Epithelial cell of esophagus (primary cell): ENCODE data around the gene P2RX2.

Experiments
- DNase-seq: peaks from one replicate; pipeline ENCODE4 v3.0.0; 2010; ENCODE audit warnings: low read depth
- H3K4me3 ChIP-seq: 2 replicates; pipeline ENCODE4 v1.5.1; 2011; ENCODE audit warnings: mild to moderate bottlenecking, low read length, control low read depth
- TF ChIP-seq, protein P1 (sequence below): IDR thresholded peaks from 2 replicates; pipeline ENCODE4 v1.5.1; 2011; ENCODE audit warnings: low read depth, mild to moderate bottlenecking, low read length, control low read depth, inconsistent platforms; ENCODE audit not compliant: insufficient read depth; ENCODE audit errors: missing control alignments

Gene P2RX2

DNA sequence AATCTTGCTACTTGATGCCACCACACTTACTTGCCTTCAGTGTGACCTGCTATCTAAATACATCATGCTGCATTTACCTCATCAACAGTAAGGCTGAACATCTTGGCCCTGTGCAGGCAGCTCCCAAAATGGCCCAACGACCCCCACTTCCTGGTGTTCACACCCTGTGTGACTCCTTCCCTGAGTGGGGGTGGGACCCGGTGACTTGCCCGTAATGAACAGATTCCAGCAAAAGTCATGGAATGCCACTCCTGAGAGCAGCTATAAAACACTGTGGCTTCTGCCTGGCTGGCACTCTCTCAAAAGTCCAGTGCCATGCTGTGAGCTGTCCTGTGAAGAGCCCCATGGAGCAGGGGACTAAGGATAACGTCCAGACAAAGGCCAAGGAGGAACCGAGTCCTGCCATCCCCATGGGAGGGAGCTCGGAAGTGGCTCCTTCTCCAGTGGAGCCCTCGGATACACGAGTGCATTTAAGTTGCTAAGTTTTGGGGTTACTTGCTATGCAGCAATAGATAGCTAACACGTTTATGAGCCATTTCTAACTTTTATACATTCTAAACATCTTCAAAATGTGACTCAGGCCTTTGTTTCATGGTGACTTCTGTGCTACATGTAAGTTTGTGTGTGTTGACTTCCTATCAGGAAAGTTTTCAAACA lies 33.0 kb downstream of the P2RX2 start:
- no peak overlapping the region for H3K4me3 ChIP-seq
- TF ChIP-seq, protein P1, sequence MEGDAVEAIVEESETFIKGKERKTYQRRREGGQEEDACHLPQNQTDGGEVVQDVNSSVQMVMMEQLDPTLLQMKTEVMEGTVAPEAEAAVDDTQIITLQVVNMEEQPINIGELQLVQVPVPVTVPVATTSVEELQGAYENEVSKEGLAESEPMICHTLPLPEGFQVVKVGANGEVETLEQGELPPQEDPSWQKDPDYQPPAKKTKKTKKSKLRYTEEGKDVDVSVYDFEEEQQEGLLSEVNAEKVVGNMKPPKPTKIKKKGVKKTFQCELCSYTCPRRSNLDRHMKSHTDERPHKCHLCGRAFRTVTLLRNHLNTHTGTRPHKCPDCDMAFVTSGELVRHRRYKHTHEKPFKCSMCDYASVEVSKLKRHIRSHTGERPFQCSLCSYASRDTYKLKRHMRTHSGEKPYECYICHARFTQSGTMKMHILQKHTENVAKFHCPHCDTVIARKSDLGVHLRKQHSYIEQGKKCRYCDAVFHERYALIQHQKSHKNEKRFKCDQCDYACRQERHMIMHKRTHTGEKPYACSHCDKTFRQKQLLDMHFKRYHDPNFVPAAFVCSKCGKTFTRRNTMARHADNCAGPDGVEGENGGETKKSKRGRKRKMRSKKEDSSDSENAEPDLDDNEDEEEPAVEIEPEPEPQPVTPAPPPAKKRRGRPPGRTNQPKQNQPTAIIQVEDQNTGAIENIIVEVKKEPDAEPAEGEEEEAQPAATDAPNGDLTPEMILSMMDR, result no peak
- DNase-seq, result no peak

GRCh38 chr12:132653567-132654290 lies 35.2 kb downstream of the P2RX2 start:
- no peak for DNase-seq
- TF ChIP-seq, protein P1, result no peak
- H3K4me3 ChIP-seq, result no peak overlapping the region

DNA sequence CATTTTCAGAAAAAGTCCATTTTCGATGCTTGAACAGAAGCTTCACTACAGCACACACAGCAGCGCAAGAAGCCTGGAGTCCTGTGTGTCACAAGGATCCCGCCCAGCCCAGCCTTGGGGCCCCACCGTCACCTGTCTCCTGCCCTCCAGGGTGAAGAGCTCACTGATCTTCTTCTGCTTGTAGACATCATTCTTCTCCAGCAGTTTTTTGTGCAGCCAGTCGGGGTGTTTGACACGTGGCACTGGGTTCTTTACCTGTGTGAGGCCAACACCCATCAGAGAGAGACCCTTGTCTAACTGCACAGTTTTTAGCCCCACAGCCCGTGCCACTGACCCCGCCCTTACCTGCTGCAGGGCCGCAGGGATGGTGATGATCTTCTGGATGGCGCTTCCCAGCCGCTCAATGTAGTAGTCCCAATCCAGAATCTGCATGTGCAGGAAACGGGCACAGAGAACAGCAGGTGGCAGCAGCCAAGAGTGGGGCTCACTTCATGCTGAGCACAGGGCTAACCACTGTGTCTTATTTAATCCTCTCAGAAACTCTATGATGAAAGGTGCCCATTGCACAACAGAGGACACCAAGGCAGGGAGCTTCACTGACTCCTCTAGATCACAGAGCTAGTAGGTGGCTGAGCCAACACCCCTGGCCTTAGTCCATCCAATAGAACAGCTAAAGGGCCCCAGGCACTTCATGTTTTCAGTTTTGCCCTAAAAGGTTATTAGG lies 38.6 kb downstream of the P2RX2 start:
- H3K4me3 ChIP-seq, result no peak overlapping the region
- DNase-seq, result peak; percentile 9
- TF ChIP-seq, protein P1, result no peak

DNA sequence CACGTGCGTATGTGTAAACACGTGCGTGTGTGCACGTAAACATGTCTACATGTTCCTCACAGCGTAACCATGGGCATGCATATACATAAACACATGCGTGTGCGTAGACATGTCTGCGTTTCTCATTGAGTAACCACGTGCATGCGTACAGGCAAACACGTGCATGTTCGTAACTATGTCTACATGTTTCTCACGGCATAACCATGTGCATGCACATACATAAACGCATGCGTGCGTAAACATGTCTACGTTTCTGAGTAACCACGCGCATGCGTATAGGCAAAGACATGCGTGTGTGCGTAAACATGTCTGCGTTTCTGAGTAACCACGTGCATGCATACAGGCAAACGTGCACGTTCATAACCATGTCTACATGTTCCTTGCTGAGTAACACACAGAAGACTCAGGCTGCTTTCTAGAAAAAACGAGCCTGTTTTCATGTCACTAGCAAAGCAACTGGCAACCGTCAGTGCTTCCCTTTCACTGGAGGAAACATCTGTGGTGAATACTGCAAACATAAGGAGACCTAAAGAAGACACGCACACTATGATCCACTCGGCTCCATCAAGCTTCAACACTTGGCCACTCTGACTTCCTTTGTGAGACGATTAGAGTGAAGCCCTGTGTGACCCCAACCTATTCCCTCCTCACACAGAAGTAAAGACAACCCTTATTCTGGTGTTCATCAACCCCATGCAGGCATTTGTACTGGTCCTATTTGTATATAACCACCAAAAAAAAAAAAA lies 39.7 kb downstream of the P2RX2 start:
- no peak for DNase-seq
- H3K4me3 ChIP-seq, result no peak overlapping the region
- TF ChIP-seq, protein P1, result no peak

DNA sequence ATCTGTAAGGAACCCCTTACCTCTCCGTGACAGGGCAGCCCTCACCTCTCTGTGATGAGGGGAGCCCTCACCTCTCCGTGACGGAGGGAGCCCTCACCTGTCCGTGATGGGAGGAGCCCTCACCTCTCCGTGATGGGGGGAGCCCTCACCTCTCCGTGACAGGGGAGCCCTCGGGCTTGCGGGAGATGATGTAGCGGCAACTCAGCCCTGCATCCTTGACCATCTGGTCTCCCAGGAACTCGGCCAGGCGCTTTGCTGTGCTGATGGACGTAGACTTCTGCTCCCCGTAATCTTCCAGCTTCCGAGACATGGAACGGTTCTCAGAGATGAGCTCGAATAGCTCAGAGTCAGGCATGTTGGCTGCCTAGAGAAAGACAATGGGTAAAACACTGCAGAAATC lies 40.6 kb downstream of the P2RX2 start:
- TF ChIP-seq, protein P1, result no peak
- DNase-seq, result no peak
- H3K4me3 ChIP-seq, result no peak overlapping the region

GRCh38 chr12:132660052-132660451 lies 41.5 kb downstream of the P2RX2 start:
- TF ChIP-seq, protein P1, result no peak
- H3K4me3 ChIP-seq, result no peak overlapping the region
- no peak for DNase-seq
